ENCODE data around the gene ARMS2. TPM values are rescaled to one million over a fixed set of nuclear protein-coding genes. Genes with fewer than 3 reads are reported as not detected.

Gene ARMS2
- total and polyA plus RNA-seq, 2 donors (not counting 1 experiment from before 2014, with no cell fraction given), result not detected

- H3K9ac ChIP-seq (ENCODE audit: insufficient read depth, low read length), result no peak overlapping the region
- TF ChIP-seq CTCF (conservative IDR thresholded peaks at IDR 0.05 in 1 of 2, IDR thresholded peaks at IDR 0.05 in 1 of 2; ENCODE audit: low read depth in 1 of 2, low read length in 2 of 2) (no peak), EZH2 (IDR thresholded peaks at IDR 0.05; ENCODE audit: low read length, missing control alignments) (no peak)
- no peaks in the 10 kb centered on the region for H3K36me3 ChIP-seq (ENCODE audit: control insufficient read depth, insufficient read depth, low read length)
- H3K27ac ChIP-seq (ENCODE audit: insufficient read depth, low read length), result no peak overlapping the region
- no peak overlapping the region for H3K4me3 ChIP-seq (replicated peaks in 1 of 4; ENCODE audit: control extremely low read depth in 1 of 4, insufficient read depth in 1 of 4, low read depth in 3 of 4, low read length in 4 of 4)
- no peak overlapping the region for H2AFZ ChIP-seq (ENCODE audit: low read length)
- no peak overlapping the region for H3K4me2 ChIP-seq (ENCODE audit: extremely low read depth, insufficient read depth, low read length)
- no peak for DNase-seq (ENCODE audit: low read depth in 2 of 2)
- no peaks in the 10 kb centered on the region for H4K20me1 ChIP-seq (ENCODE audit: control insufficient read depth, extremely low read depth, insufficient read depth, low read length)
- peaks cover 12% of the 10 kb centered on the region for H3K4me1 ChIP-seq (ENCODE audit: control insufficient read depth, extremely low read depth, insufficient read depth, low read length)
- H3K27me3 ChIP-seq (ENCODE audit: control insufficient read depth, insufficient read depth, low read length), result no peaks in the 10 kb centered on the region
- H3K79me2 ChIP-seq (ENCODE audit: control insufficient read depth, insufficient read depth, low read length), result peaks cover 18% of the 10 kb centered on the region
- H3K9me3 ChIP-seq (ENCODE audit: control insufficient read depth, insufficient read depth, low read depth, low read length), result no peaks in the 10 kb centered on the region
These were observed 11.1 kb downstream of the ARMS2 start for GRCh38 chr10:122465401-122466040.

GRCh38 chr10:122466951-122467381 is 12.5 kb downstream of the ARMS2 start:
- H3K9me3 ChIP-seq (ENCODE audit: control insufficient read depth, insufficient read depth, low read depth, low read length), result no peaks in the 10 kb centered on the region
- H3K36me3 ChIP-seq (ENCODE audit: control insufficient read depth, insufficient read depth, low read length), result no peaks in the 10 kb centered on the region
- no peaks in the 10 kb centered on the region for H4K20me1 ChIP-seq (ENCODE audit: control insufficient read depth, extremely low read depth, insufficient read depth, low read length)
- no peak overlapping the region for H3K27ac ChIP-seq (ENCODE audit: insufficient read depth, low read length)
- DNase-seq (ENCODE audit: low read depth in 2 of 2), result no peak
- peaks cover 18% of the 10 kb centered on the region for H3K79me2 ChIP-seq (ENCODE audit: control insufficient read depth, insufficient read depth, low read length)
- no peaks in the 10 kb centered on the region for H3K27me3 ChIP-seq (ENCODE audit: control insufficient read depth, insufficient read depth, low read length)
- no peak overlapping the region for H3K4me2 ChIP-seq (ENCODE audit: extremely low read depth, insufficient read depth, low read length)
- no peak overlapping the region for H2AFZ ChIP-seq (ENCODE audit: low read length)
- TF ChIP-seq CTCF (conservative IDR thresholded peaks at IDR 0.05 in 1 of 2, IDR thresholded peaks at IDR 0.05 in 1 of 2; ENCODE audit: low read depth in 1 of 2, low read length in 2 of 2) (no peak), EZH2 (IDR thresholded peaks at IDR 0.05; ENCODE audit: low read length, missing control alignments) (no peak)
- peaks cover 19% of the 10 kb centered on the region for H3K4me1 ChIP-seq (ENCODE audit: control insufficient read depth, extremely low read depth, insufficient read depth, low read length)
- H3K4me3 ChIP-seq (replicated peaks in 1 of 4; ENCODE audit: control extremely low read depth in 1 of 4, insufficient read depth in 1 of 4, low read depth in 3 of 4, low read length in 4 of 4), result no peak overlapping the region
- no peak overlapping the region for H3K9ac ChIP-seq (ENCODE audit: insufficient read depth, low read length)

- no peak overlapping the region for H2AFZ ChIP-seq (ENCODE audit: low read length)
- H3K9me3 ChIP-seq (ENCODE audit: control insufficient read depth, insufficient read depth, low read depth, low read length), result no peaks in the 10 kb centered on the region
- DNase-seq (ENCODE audit: low read depth in 2 of 2), result no peak
- TF ChIP-seq CTCF (conservative IDR thresholded peaks at IDR 0.05 in 1 of 2, IDR thresholded peaks at IDR 0.05 in 1 of 2; ENCODE audit: low read depth in 1 of 2, low read length in 2 of 2), result no peak
- no peak for TF ChIP-seq EZH2 (IDR thresholded peaks at IDR 0.05; ENCODE audit: low read length, missing control alignments)
- peaks cover 18% of the 10 kb centered on the region for H3K79me2 ChIP-seq (ENCODE audit: control insufficient read depth, insufficient read depth, low read length)
- no peaks in the 10 kb centered on the region for H4K20me1 ChIP-seq (ENCODE audit: control insufficient read depth, extremely low read depth, insufficient read depth, low read length)
- H3K4me1 ChIP-seq (ENCODE audit: control insufficient read depth, extremely low read depth, insufficient read depth, low read length), result peaks cover 19% of the 10 kb centered on the region
- H3K9ac ChIP-seq (ENCODE audit: insufficient read depth, low read length), result no peak overlapping the region
- H3K27me3 ChIP-seq (ENCODE audit: control insufficient read depth, insufficient read depth, low read length), result no peaks in the 10 kb centered on the region
- H3K27ac ChIP-seq (ENCODE audit: insufficient read depth, low read length), result no peak overlapping the region
- H3K4me2 ChIP-seq (ENCODE audit: extremely low read depth, insufficient read depth, low read length), result no peak overlapping the region
- no peaks in the 10 kb centered on the region for H3K36me3 ChIP-seq (ENCODE audit: control insufficient read depth, insufficient read depth, low read length)
- H3K4me3 ChIP-seq (replicated peaks in 1 of 4; ENCODE audit: control extremely low read depth in 1 of 4, insufficient read depth in 1 of 4, low read depth in 3 of 4, low read length in 4 of 4), result no peak overlapping the region
These were observed 13.2 kb downstream of the ARMS2 start for GRCh38 chr10:122467701-122468100.
